HCT116 (cell line): ENCODE results near the gene CAAP1. TPM values are rescaled to one million over a fixed set of nuclear protein-coding genes. Genes with fewer than 3 reads are reported as not detected.

ENCODE experiments used
- ATAC-seq: fragments of 200-7000 bp; cut with Tn5 transposase; 2 replicates; pipeline ENCODE4 v1.9.1; 2020; ENCODE audit warnings: mild to moderate bottlenecking, moderate library complexity
- BruUV-seq: library from RNA; stranded (reverse); fragments of 400-500 nt; replicated peaks from 2 replicates; lab custom pipeline; 2021; lab: Mats Ljungman, UMichigan
- CTCF ChIA-PET: fragments of 300-600 bp; sonication (Branson Sonifier 250); formaldehyde crosslinking; loops from one replicate; lab custom pipeline; 2021; ENCODE audit warnings: antibody characterized with exemption; lab: Charles Lee
- POLR2A ChIA-PET: fragments of 300-600, 350-600 bp; sonication (Branson Sonifier 250); formaldehyde crosslinking; loops from one replicate; lab custom pipeline; 2021; ENCODE audit warnings: antibody characterized with exemption; lab: Charles Lee
- RAD21 ChIA-PET, 2 experiments: fragments of 300-600 bp; sonication (Branson Sonifier 250); formaldehyde crosslinking; loops; one replicate each; lab custom pipeline; 2023; ENCODE audit warnings: low total read pairs in 2 of 2; ENCODE audit not compliant: uncharacterized antibody in 2 of 2, unreplicated experiment in 2 of 2, low non-redundant PET in 1 of 2; lab: Charles Lee
- DNase-seq: peaks from one replicate; pipeline ENCODE4 v3.0.0-alpha.2; 2010; ENCODE audit warnings: low read depth, low spot score
- H2AFZ ChIP-seq: fragments of 200-600 bp; shearing (Covaris generic), sonication (generic); 2 replicates; pipeline ENCODE4 v1.6.1; 2017; ENCODE audit warnings: low read depth, mixed run types, mixed read lengths, antibody characterized with exemption, low read length; ENCODE audit not compliant: poor library complexity, severe bottlenecking
- H3K27ac ChIP-seq: 2 replicates; pipeline ENCODE4 v1.5.1; 2012; ENCODE audit warnings: low read depth, low read length
- H3K27me3 ChIP-seq: fragments of 200-600 bp; sonication (generic); 2 replicates; pipeline ENCODE4 v1.6.1; 2016; ENCODE audit warnings: mixed run types, low read length, mixed read lengths; ENCODE audit not compliant: insufficient read depth
- H3K36me3 ChIP-seq, 2 experiments: fragments of 200-500 bp in 1 of 2; fragments of 200-600 bp in 1 of 2; sonication (Bioruptor generic) in 1 of 2; sonication (generic) in 1 of 2; 2 replicates each; pipeline versions ENCODE4 v1.5.1 to v1.6.1; 2014 to 2016; ENCODE audit warnings: low read length in 2 of 2, inconsistent platforms in 1 of 2, mixed read lengths in 1 of 2, mixed run types in 1 of 2; ENCODE audit not compliant: insufficient read depth in 2 of 2, control insufficient read depth in 1 of 2
- H3K4me1 ChIP-seq, 2 experiments: fragments of 200-600 bp in 1 of 2; sonication (generic) in 1 of 2; 2 replicates each; pipeline versions ENCODE4 v1.5.1 to v1.6.1; 2012 to 2017; ENCODE audit warnings: low read length in 2 of 2, inconsistent platforms in 1 of 2, mild to moderate bottlenecking in 1 of 2, mixed read lengths in 1 of 2, mixed run types in 1 of 2, moderate library complexity in 1 of 2; ENCODE audit not compliant: insufficient read depth in 2 of 2, control insufficient read depth in 1 of 2
- H3K4me2 ChIP-seq: fragments of 200-600 bp; sonication (generic); 2 replicates; pipeline ENCODE4 v1.6.1; 2017; ENCODE audit warnings: mixed run types, low read length, mixed read lengths
- H3K4me3 ChIP-seq, 2 experiments: fragments of 200-600 bp in 1 of 2; sonication (generic) in 1 of 2; replicated peaks in 1 of 2; 2 replicates each; pipeline ENCODE4 v1.5.1; 2011 to 2016; ENCODE audit warnings: low read length in 2 of 2, control low read depth in 1 of 2, low read depth in 1 of 2, mild to moderate bottlenecking in 1 of 2, mixed read lengths in 1 of 2, mixed run types in 1 of 2
- H3K79me2 ChIP-seq: fragments of 200-600 bp; sonication (generic); 2 replicates; pipeline ENCODE4 v1.6.1; 2017; ENCODE audit warnings: mild to moderate bottlenecking, mixed run types, low read length, moderate library complexity, mixed read lengths; ENCODE audit not compliant: insufficient read depth
- H3K9ac ChIP-seq: fragments of 200-600 bp; sonication (generic); 2 replicates; pipeline ENCODE4 v1.6.1; 2016; ENCODE audit warnings: low read length, mixed read lengths
- H3K9me2 ChIP-seq: fragments of 200-600 bp; sonication (generic), shearing (Covaris generic); 2 replicates; pipeline ENCODE4 v1.6.1; 2017; ENCODE audit warnings: mixed run types, mild to moderate bottlenecking, moderate library complexity; ENCODE audit not compliant: insufficient read depth
- H3K9me3 ChIP-seq, 2 experiments: fragments of 200-500 bp in 1 of 2; fragments of 200-600 bp in 1 of 2; sonication (Bioruptor generic) in 1 of 2; sonication (generic) in 1 of 2; 2 replicates each; pipeline ENCODE4 v1.6.1; 2014 to 2017; ENCODE audit warnings: low read length in 2 of 2, mixed read lengths in 2 of 2, inconsistent platforms in 1 of 2, low read depth in 1 of 2, mild to moderate bottlenecking in 1 of 2, mixed run types in 1 of 2, moderate library complexity in 1 of 2; ENCODE audit not compliant: control insufficient read depth in 1 of 2, insufficient read depth in 1 of 2
- H4K20me1 ChIP-seq: fragments of 200-600 bp; sonication (generic), shearing (Covaris generic); 2 replicates; pipeline ENCODE4 v1.6.1; 2017; ENCODE audit warnings: mixed run types, mild to moderate bottlenecking, moderate library complexity; ENCODE audit not compliant: insufficient read depth
- CEBPB ChIP-seq: IDR thresholded peaks from 2 replicates; pipeline ENCODE4 v1.6.1; 2012; ENCODE audit warnings: low read depth
- EZH2 ChIP-seq: fragments of 200-600 bp; sonication (generic); IDR thresholded peaks from 2 replicates; pipeline ENCODE4 v1.6.1; 2017; ENCODE audit warnings: antibody characterized with exemption, mixed run types
- EZH2phosphoT487 ChIP-seq: fragments of 200-600 bp; IDR thresholded peaks from 2 replicates; pipeline ENCODE4 v1.6.1; 2018; ENCODE audit warnings: antibody characterized with exemption, borderline replicate concordance
- FOSL1 ChIP-seq: IDR thresholded peaks from 2 replicates; pipeline ENCODE4 v1.6.1; 2012; ENCODE audit warnings: low read depth
- JUND ChIP-seq: IDR thresholded peaks from 2 replicates; pipeline ENCODE4 v1.6.1; 2012
- MAX ChIP-seq: IDR thresholded peaks from 2 replicates; pipeline ENCODE4 v1.6.1; 2012
- POLR2A ChIP-seq: IDR thresholded peaks from 2 replicates; pipeline ENCODE4 v1.7.0; 2011; ENCODE audit warnings: borderline replicate concordance; ENCODE audit not compliant: insufficient read depth, insufficient read length; ENCODE audit errors: extremely low read depth
- RAD21 ChIP-seq: IDR thresholded peaks from 2 replicates; pipeline ENCODE4 v1.6.1; 2012; ENCODE audit warnings: low read depth, mild to moderate bottlenecking
- SIN3A ChIP-seq: IDR thresholded peaks from 2 replicates; pipeline ENCODE4 v1.6.1; 2012; ENCODE audit warnings: low read depth
- SP1 ChIP-seq: IDR thresholded peaks from 2 replicates; pipeline ENCODE4 v1.6.1; 2012; ENCODE audit warnings: low read depth
- SRF ChIP-seq: IDR thresholded peaks from 2 replicates; pipeline ENCODE4 v1.6.1; 2012; ENCODE audit warnings: low read depth
- ZBTB33 ChIP-seq: IDR thresholded peaks from 2 replicates; pipeline ENCODE4 v1.6.1; 2011; ENCODE audit warnings: mild to moderate bottlenecking, low read length, moderate library complexity; ENCODE audit not compliant: insufficient replicate concordance; ENCODE audit errors: extremely low read depth
- ZFX ChIP-seq: fragments of 450-650 bp; IDR thresholded peaks from 2 replicates; pipeline ENCODE4 v1.6.1; 2017
- ZNF274 ChIP-seq: fragments of 200-500 bp; sonication (Bioruptor generic); IDR thresholded peaks from 2 replicates; pipeline ENCODE4 v1.6.1; 2014; ENCODE audit warnings: mild to moderate bottlenecking, low read depth, low read length, inconsistent platforms
- intact Hi-C: fragments of 100-400 bp; cut with micrococcal nuclease; formaldehyde crosslinking; loops from 2 replicates; pipeline ENCODE4 v1.10.0; 2022
- total RNA-seq: library from RNA; stranded (reverse); gene quantifications from one replicate; pipeline ENCODE4 v1.2.1, GENCODE V29; 2021; ENCODE audit not compliant: unreplicated experiment
- TF ChIP-seq, protein P1 (sequence below), 3 experiments: fragments of 200-600 bp in 1 of 3; sonication (generic) in 1 of 3; IDR thresholded peaks in 2 of 3; conservative IDR thresholded peaks in 1 of 3; 2 replicates each; pipeline ENCODE4 v1.5.1; 2012 to 2017; ENCODE audit warnings: low read depth in 2 of 3, low read length in 2 of 3, antibody characterized with exemption in 1 of 3, borderline replicate concordance in 1 of 3, control low read depth in 1 of 3, mild to moderate bottlenecking in 1 of 3, mixed read lengths in 1 of 3, mixed run types in 1 of 3, moderate library complexity in 1 of 3; ENCODE audit not compliant: insufficient read depth in 1 of 3

CAAP1 gene
- total RNA-seq, 1 experiment from 2014 or later, result 19.1 TPM

DNA sequence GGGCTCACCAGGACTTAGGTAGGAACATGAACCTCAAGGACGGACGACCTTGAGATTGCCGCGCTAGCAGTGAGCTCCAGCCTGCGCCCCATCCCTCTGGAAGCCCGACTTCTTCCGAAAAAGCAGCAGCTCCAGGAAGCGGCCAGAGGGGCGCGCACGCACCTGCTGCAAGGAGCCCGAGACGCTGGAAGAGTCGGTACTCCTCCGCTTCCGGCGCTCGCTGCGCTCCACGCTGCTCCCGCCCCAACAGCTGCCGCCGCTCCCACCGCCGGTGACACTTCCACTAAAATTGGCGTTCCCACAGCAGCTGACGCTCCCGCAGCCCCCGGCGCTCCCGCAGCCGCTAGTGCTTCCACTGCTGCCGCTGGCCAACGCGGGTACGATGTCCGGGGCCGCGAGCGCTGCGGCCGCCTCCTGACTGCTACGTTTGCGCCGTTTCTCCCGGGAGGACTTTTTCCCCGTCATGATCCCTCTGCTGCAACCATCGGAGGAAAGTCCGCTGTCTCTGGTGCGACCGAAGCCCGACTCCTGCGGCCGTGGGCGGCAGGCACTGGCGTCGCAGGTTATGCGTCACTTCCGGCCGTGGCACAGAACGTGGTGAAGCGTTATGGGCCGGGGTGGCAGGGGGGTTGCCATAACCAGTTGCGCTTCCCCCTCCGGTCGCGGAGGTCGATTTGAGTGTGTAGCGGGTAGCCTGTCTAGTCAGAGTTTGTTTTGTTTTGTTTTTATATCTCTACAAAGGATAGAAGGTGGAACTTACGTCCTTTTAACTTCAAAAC is at the start of gene CAAP1 (continued):
- TF ChIP-seq, protein P1, sequence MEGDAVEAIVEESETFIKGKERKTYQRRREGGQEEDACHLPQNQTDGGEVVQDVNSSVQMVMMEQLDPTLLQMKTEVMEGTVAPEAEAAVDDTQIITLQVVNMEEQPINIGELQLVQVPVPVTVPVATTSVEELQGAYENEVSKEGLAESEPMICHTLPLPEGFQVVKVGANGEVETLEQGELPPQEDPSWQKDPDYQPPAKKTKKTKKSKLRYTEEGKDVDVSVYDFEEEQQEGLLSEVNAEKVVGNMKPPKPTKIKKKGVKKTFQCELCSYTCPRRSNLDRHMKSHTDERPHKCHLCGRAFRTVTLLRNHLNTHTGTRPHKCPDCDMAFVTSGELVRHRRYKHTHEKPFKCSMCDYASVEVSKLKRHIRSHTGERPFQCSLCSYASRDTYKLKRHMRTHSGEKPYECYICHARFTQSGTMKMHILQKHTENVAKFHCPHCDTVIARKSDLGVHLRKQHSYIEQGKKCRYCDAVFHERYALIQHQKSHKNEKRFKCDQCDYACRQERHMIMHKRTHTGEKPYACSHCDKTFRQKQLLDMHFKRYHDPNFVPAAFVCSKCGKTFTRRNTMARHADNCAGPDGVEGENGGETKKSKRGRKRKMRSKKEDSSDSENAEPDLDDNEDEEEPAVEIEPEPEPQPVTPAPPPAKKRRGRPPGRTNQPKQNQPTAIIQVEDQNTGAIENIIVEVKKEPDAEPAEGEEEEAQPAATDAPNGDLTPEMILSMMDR (IDR thresholded peaks at IDR 0.05 in 2 of 3, conservative IDR thresholded peaks at IDR 0.05 in 1 of 3; ENCODE audit: borderline replicate concordance in 1 of 3, insufficient read depth in 1 of 3, low read depth in 2 of 3, low read length in 2 of 3), result peak in 2 of 3 experiments; percentile 21 to 25; a peak in 4 of 6 replicates
- no peak for TF ChIP-seq FOSL1
- TF ChIP-seq EZH2, result no peak
- TF ChIP-seq SRF, result peak; percentile 94
- TF ChIP-seq RAD21, result peak; percentile 40; the same call in 1 of the 2 replicates
- TF ChIP-seq ZNF274, result no peak
- TF ChIP-seq POLR2A, result peak; percentile 92
- TF ChIP-seq JUND, result no peak

DNA sequence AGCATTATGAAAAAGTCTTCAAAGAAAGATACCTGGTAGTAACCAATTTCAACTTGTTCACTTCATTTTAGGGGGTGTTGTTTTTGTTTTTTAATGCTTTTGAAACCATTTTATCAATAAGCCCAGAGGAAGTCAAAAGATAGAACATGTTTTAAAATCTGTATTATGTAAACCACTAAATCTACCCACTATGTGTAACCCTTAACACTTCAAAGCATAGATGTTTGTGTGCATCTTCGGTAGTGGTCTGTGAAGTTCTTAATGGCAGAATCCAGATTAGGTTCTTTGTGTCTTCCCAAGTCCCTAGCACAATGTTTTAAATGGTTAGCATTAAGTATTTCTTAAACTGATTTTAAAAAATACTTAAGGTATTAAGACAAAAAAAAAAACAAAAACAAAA is 48.2 kb upstream of the CAAP1 start:
- peaks cover 4% of the 10 kb centered on the region; the same call in 1 of the 2 replicates for H4K20me1 ChIP-seq
- intact Hi-C loops, result no loop called here
- peaks cover 5 to 8% of the 10 kb centered on the region in 2 experiments; a peak in 3 of 4 replicates for H3K4me1 ChIP-seq
- RAD21 ChIA-PET, result no interaction called here
- no peaks in the 10 kb centered on the region for H3K27me3 ChIP-seq
- H2AFZ ChIP-seq, result no peak overlapping the region
- H3K9ac ChIP-seq, result no peak overlapping the region
- no peak for ATAC-seq
- no peak overlapping the region for H3K4me3 ChIP-seq
- H3K79me2 ChIP-seq, result peaks cover 100% of the 10 kb centered on the region
- no peak overlapping the region for H3K27ac ChIP-seq
- BruUV-seq, result no TSS peak
- peaks cover 0 to 5% of the 10 kb centered on the region in 2 experiments; a peak in 1 of 4 replicates for H3K36me3 ChIP-seq
- CTCF ChIA-PET, result no interaction called here
- no peak overlapping the region for H3K4me2 ChIP-seq
- H3K9me3 ChIP-seq, result no peaks in the 10 kb centered on the region; a peak in 2 of 4 replicates
- TF ChIP-seq EZH2phosphoT487, result no peak
- TF ChIP-seq MAX, result no peak
- TF ChIP-seq JUND, result no peak
- TF ChIP-seq SIN3A, result no peak
- no peak for TF ChIP-seq CEBPB
- no peak for TF ChIP-seq SP1
- TF ChIP-seq ZNF274, result no peak
- TF ChIP-seq ZFX, result no peak
- TF ChIP-seq POLR2A, result no peak
- TF ChIP-seq ZBTB33, result no peak
- TF ChIP-seq FOSL1, result no peak
- no peak for TF ChIP-seq SRF
- no peak for DNase-seq
- no peaks in the 10 kb centered on the region for H3K9me2 ChIP-seq
- POLR2A ChIA-PET, result no interaction called here
